HUES6 (cell line): Measurements from ENCODE around the gene RHOT2.

Experiments
- H3K27ac ChIP-seq: 2 replicates; pipeline ENCODE4 v1.7.0; 2013; ENCODE audit warnings: low read depth, mild to moderate bottlenecking, low read length, inconsistent platforms
- H3K27me3 ChIP-seq: 2 replicates; pipeline ENCODE4 v1.6.1; 2013; ENCODE audit warnings: low read length; ENCODE audit not compliant: control insufficient read depth, insufficient read depth
- H3K36me3 ChIP-seq: 2 replicates; pipeline ENCODE4 v1.6.1; 2013; ENCODE audit warnings: low read length; ENCODE audit not compliant: control insufficient read depth, insufficient read depth
- H3K4me1 ChIP-seq: 2 replicates; pipeline ENCODE4 v1.6.1; 2013; ENCODE audit warnings: low read length; ENCODE audit not compliant: control insufficient read depth, insufficient read depth
- H3K4me3 ChIP-seq: 2 replicates; pipeline ENCODE4 v1.5.1; 2013; ENCODE audit warnings: low read depth, low read length
- H3K9ac ChIP-seq: one replicate; pipeline ENCODE4 v1.6.1; 2013; ENCODE audit warnings: mild to moderate bottlenecking, low read length
- H3K9me3 ChIP-seq: 2 replicates; pipeline ENCODE4 v1.6.1; 2013; ENCODE audit warnings: low read depth, low read length; ENCODE audit not compliant: control insufficient read depth, insufficient read depth

The RHOT2 gene

GRCh38 chr16:700684-701584, 33.0 kb downstream of the RHOT2 start:
- H3K9ac ChIP-seq: no peak overlapping the region
- peaks cover 96% of the 10 kb centered on the region for H3K27me3 ChIP-seq
- H3K4me1 ChIP-seq: peaks cover 5% of the 10 kb centered on the region; the same call in 1 of the 2 replicates
- peak overlapping the region; percentile 23 for H3K4me3 ChIP-seq
- H3K9me3 ChIP-seq: no peaks in the 10 kb centered on the region
- no peaks in the 10 kb centered on the region for H3K36me3 ChIP-seq
- no peak overlapping the region for H3K27ac ChIP-seq

- Histone ChIP-seq H3K4me1 (peaks cover 5% of the 10 kb centered on the region; the same call in 1 of the 2 replicates), H3K4me3 (no peak overlapping the region), H3K27me3 (peaks cover 96% of the 10 kb centered on the region), H3K27ac (no peak overlapping the region), H3K9me3 (no peaks in the 10 kb centered on the region), H3K9ac (no peak overlapping the region), H3K36me3 (no peaks in the 10 kb centered on the region)
Observed at GRCh38 chr16:702341-702740, 34.4 kb downstream of the RHOT2 start.

- H3K4me3 ChIP-seq: no peak overlapping the region
- H3K9me3 ChIP-seq: no peaks in the 10 kb centered on the region
- H3K36me3 ChIP-seq: no peaks in the 10 kb centered on the region
- no peak overlapping the region for H3K9ac ChIP-seq
- H3K27ac ChIP-seq: no peak overlapping the region
- peaks cover 96% of the 10 kb centered on the region for H3K27me3 ChIP-seq
- peaks cover 5% of the 10 kb centered on the region; the same call in 1 of the 2 replicates for H3K4me1 ChIP-seq
Observed at GRCh38 chr16:703406-703805, 35.5 kb downstream of the RHOT2 start.

- no peaks in the 10 kb centered on the region for H3K36me3 ChIP-seq
- H3K27me3 ChIP-seq: peaks cover 97% of the 10 kb centered on the region
- H3K4me3 ChIP-seq: no peak overlapping the region
- H3K4me1 ChIP-seq: peaks cover 5% of the 10 kb centered on the region; the same call in 1 of the 2 replicates
- H3K9ac ChIP-seq: no peak overlapping the region
- no peak overlapping the region for H3K27ac ChIP-seq
- no peaks in the 10 kb centered on the region for H3K9me3 ChIP-seq
Observed at GRCh38 chr16:704047-704446, 36.1 kb downstream of the RHOT2 start.

- Histone ChIP-seq H3K4me3 (peak overlapping the region; percentile 44), H3K9ac (no peak overlapping the region), H3K27me3 (peaks cover 97% of the 10 kb centered on the region), H3K36me3 (no peaks in the 10 kb centered on the region), H3K27ac (no peak overlapping the region), H3K9me3 (no peaks in the 10 kb centered on the region), H3K4me1 (peaks cover 6% of the 10 kb centered on the region)
Observed at GRCh38 chr16:704552-705380, 36.8 kb downstream of the RHOT2 start.

- H3K36me3 ChIP-seq: no peaks in the 10 kb centered on the region
- peak within 1 kb of the TSS; percentile 64 for H3K4me3 ChIP-seq
- peaks cover 97% of the 10 kb centered on the region for H3K27me3 ChIP-seq
- H3K4me1 ChIP-seq: peaks cover 10% of the 10 kb centered on the region
- H3K27ac ChIP-seq: no peak within 1 kb of the TSS
- no peaks in the 10 kb centered on the region for H3K9me3 ChIP-seq
- H3K9ac ChIP-seq: no peak within 1 kb of the TSS
Observed at GRCh38 chr16:705431-706188, 37.7 kb downstream of the RHOT2 start, which contains the start of gene FBXL16. TSS of gene FBXL16 (minus strand) at chr16:705801. CDS start at chr16:697405, 8,396 bp downstream.

- no peak overlapping the region for H3K27ac ChIP-seq
Observed at GRCh38 chr16:706189-707061, 38.5 kb downstream of the RHOT2 start.

GRCh38 chr16:707062-707538, 39.2 kb downstream of the RHOT2 start:
- peaks cover 5% of the 10 kb centered on the region; the same call in 1 of the 2 replicates for H3K4me1 ChIP-seq
- H3K9me3 ChIP-seq: no peaks in the 10 kb centered on the region
- H3K27me3 ChIP-seq: peaks cover 87% of the 10 kb centered on the region
- H3K9ac ChIP-seq: no peak overlapping the region
- no peak overlapping the region for H3K27ac ChIP-seq
- H3K36me3 ChIP-seq: no peaks in the 10 kb centered on the region
- H3K4me3 ChIP-seq: peak overlapping the region; percentile 64

More at GRCh38 chr16:706189-707061, 38.5 kb downstream of the RHOT2 start:
- Histone ChIP-seq H3K9me3 (no peaks in the 10 kb centered on the region), H3K36me3 (no peaks in the 10 kb centered on the region), H3K9ac (no peak overlapping the region), H3K4me3 (peak overlapping the region; percentile 64), H3K4me1 (peaks cover 5% of the 10 kb centered on the region; the same call in 1 of the 2 replicates), H3K27me3 (peaks cover 94% of the 10 kb centered on the region)

GRCh38 chr16:708019-708418, 40.1 kb downstream of the RHOT2 start:
- peaks cover 78% of the 10 kb centered on the region for H3K27me3 ChIP-seq
- no peak overlapping the region for H3K4me3 ChIP-seq
- no peaks in the 10 kb centered on the region for H3K36me3 ChIP-seq
- H3K9me3 ChIP-seq: no peaks in the 10 kb centered on the region
- no peak overlapping the region for H3K9ac ChIP-seq
- peaks cover 5% of the 10 kb centered on the region; the same call in 1 of the 2 replicates for H3K4me1 ChIP-seq
- H3K27ac ChIP-seq: no peak overlapping the region
